ENCODE results near the gene MACC1. TPM values are rescaled to one million over a fixed set of nuclear protein-coding genes. Genes with fewer than 3 reads are reported as not detected.

MACC1 gene
- total and polyA plus RNA-seq, 2 donors (not counting 3 experiments of a cell fraction or from before 2014, with no cell fraction given): not detected

- POLR2A ChIA-PET: no interaction called here
- no peak for DNase-seq (ENCODE audit: low read depth, low spot score)
- no TSS peak for BruUV-seq (replicated peaks)
- Histone ChIP-seq H4K20me1 (replicated peaks; ENCODE audit: control insufficient read depth, extremely low read depth, insufficient read depth, low read length) (no peaks in the 10 kb centered on the region), H3K79me2 (ENCODE audit: control insufficient read depth, insufficient read depth, low read length) (no peaks in the 10 kb centered on the region), H2AFZ (ENCODE audit: low read depth, low read length) (no peak overlapping the region), H3K27me3 (ENCODE audit: control insufficient read depth in 2 of 2, insufficient read depth in 2 of 2, low read length in 2 of 2) (no peaks in the 10 kb centered on the region), H3K4me2 (ENCODE audit: insufficient read depth, low read length) (no peak overlapping the region), H3K9me3 (replicated peaks; ENCODE audit: control insufficient read depth, insufficient read depth, low read length) (no peaks in the 10 kb centered on the region), H3K36me3 (ENCODE audit: control insufficient read depth in 2 of 2, extremely low read depth in 1 of 2, insufficient read depth in 2 of 2, low read length in 2 of 2) (no peaks in the 10 kb centered on the region), H3K4me3 (replicated peaks in 1 of 3; ENCODE audit: insufficient read depth in 1 of 3, low read depth in 1 of 3, low read length in 3 of 3) (no peak overlapping the region), H3K9me1 (replicated peaks; ENCODE audit: control insufficient read depth, extremely low read depth, insufficient read depth, low read length) (no peaks in the 10 kb centered on the region), H3K27ac (ENCODE audit: insufficient read depth, low read depth, low read length) (no peak overlapping the region), H3K9ac (replicated peaks; ENCODE audit: extremely low read depth, insufficient read depth, low read length) (no peak overlapping the region), H3K4me1 (ENCODE audit: control insufficient read depth, extremely low read depth, insufficient read depth, low read length) (no peaks in the 10 kb centered on the region)
- FAIRE-seq: no peak
- TF ChIP-seq POLR2AphosphoS5 (IDR thresholded peaks at IDR 0.05; ENCODE audit: insufficient read depth, low read depth, low read length) (no peak), MYC (IDR thresholded peaks at IDR 0.05; ENCODE audit: low read depth, low read length) (no peak), JUN (IDR thresholded peaks at IDR 0.05; ENCODE audit: borderline replicate concordance, insufficient read depth, insufficient read length, low read depth) (no peak), CTCF (IDR thresholded peaks at IDR 0.05; ENCODE audit: extremely low read depth in 1 of 2, insufficient read depth in 1 of 2, low read depth in 1 of 2, low read length in 2 of 2) (no peak)
- dilution Hi-C loops (cut with MboI; ENCODE audit: extremely low pct_ligation_motif_present, low sequenced_read_pairs): no loop called here
- CTCF ChIA-PET: interaction anchor here (1.0 kb wide), 1 partner anchor 429 kb away, joined by 4 read pairs; no protein-coding TSS in a partner anchor
- intact Hi-C loops (cut with micrococcal nuclease): no loop called here
These were observed 40.5 kb downstream of the MACC1 start for GRCh38 chr7:20176578-20177242.

GRCh38 chr7:20173828-20174227 lies 43.4 kb downstream of the MACC1 start:
- Histone ChIP-seq H3K27me3 (ENCODE audit: control insufficient read depth in 2 of 2, insufficient read depth in 2 of 2, low read length in 2 of 2) (no peaks in the 10 kb centered on the region), H4K20me1 (replicated peaks; ENCODE audit: control insufficient read depth, extremely low read depth, insufficient read depth, low read length) (no peaks in the 10 kb centered on the region), H2AFZ (ENCODE audit: low read depth, low read length) (no peak overlapping the region), H3K4me2 (ENCODE audit: insufficient read depth, low read length) (no peak overlapping the region), H3K27ac (ENCODE audit: insufficient read depth, low read depth, low read length) (no peak overlapping the region), H3K4me1 (ENCODE audit: control insufficient read depth, extremely low read depth, insufficient read depth, low read length) (no peaks in the 10 kb centered on the region), H3K9ac (replicated peaks; ENCODE audit: extremely low read depth, insufficient read depth, low read length) (no peak overlapping the region), H3K36me3 (ENCODE audit: control insufficient read depth in 2 of 2, extremely low read depth in 1 of 2, insufficient read depth in 2 of 2, low read length in 2 of 2) (no peaks in the 10 kb centered on the region), H3K4me3 (replicated peaks in 1 of 3; ENCODE audit: insufficient read depth in 1 of 3, low read depth in 1 of 3, low read length in 3 of 3) (no peak overlapping the region), H3K9me3 (replicated peaks; ENCODE audit: control insufficient read depth, insufficient read depth, low read length) (no peaks in the 10 kb centered on the region), H3K9me1 (replicated peaks; ENCODE audit: control insufficient read depth, extremely low read depth, insufficient read depth, low read length) (no peaks in the 10 kb centered on the region), H3K79me2 (ENCODE audit: control insufficient read depth, insufficient read depth, low read length) (no peaks in the 10 kb centered on the region)
- BruUV-seq (replicated peaks): no TSS peak
- FAIRE-seq: no peak
- intact Hi-C loops (cut with micrococcal nuclease) (loop anchor here (2.0 to 5.0 kb wide), 4 partner anchors 137 to 473 kb away; no protein-coding TSS in a partner anchor), dilution Hi-C loops (cut with MboI; ENCODE audit: extremely low pct_ligation_motif_present, low sequenced_read_pairs) (no loop called here)
- no peak for DNase-seq (ENCODE audit: low read depth, low spot score)
- POLR2A ChIA-PET: no interaction called here
- CTCF ChIA-PET: interaction anchor here (1.1 to 5.3 kb wide), 8 partner anchors 15 to 459 kb away, joined by 3 to 62 read pairs (median 4); no protein-coding TSS in a partner anchor
- no peak for TF ChIP-seq POLR2AphosphoS5 (IDR thresholded peaks at IDR 0.05; ENCODE audit: insufficient read depth, low read depth, low read length)
- TF ChIP-seq POLR2A (IDR thresholded peaks at IDR 0.05; ENCODE audit: low read depth, low read length): no peak
- no peak for TF ChIP-seq EZH2 (IDR thresholded peaks at IDR 0.05; ENCODE audit: borderline replicate concordance, low read depth, low read length, severe bottlenecking)
- no peak for TF ChIP-seq GATA2 (IDR thresholded peaks at IDR 0.05; ENCODE audit: insufficient read depth, insufficient read length, low read depth, low read length)
- TF ChIP-seq FOS (IDR thresholded peaks at IDR 0.05; ENCODE audit: borderline replicate concordance, insufficient read depth, low read length): no peak
- no peak for TF ChIP-seq CTCF (IDR thresholded peaks at IDR 0.05; ENCODE audit: extremely low read depth in 1 of 2, insufficient read depth in 1 of 2, low read depth in 1 of 2, low read length in 2 of 2)
- TF ChIP-seq MYC (IDR thresholded peaks at IDR 0.05; ENCODE audit: low read depth, low read length): no peak
- no peak for TF ChIP-seq MAX (IDR thresholded peaks at IDR 0.05; ENCODE audit: insufficient read depth, insufficient read length)
- no peak for TF ChIP-seq JUN (IDR thresholded peaks at IDR 0.05; ENCODE audit: borderline replicate concordance, insufficient read depth, insufficient read length, low read depth)
